ENCODE measurements around the gene TTC28. TPM values are rescaled to one million over a fixed set of nuclear protein-coding genes. Genes with fewer than 3 reads are reported as not detected.
"Not testable (repeated sequence)": the region's sequence is repeated elsewhere in the genome, so short reads cannot be mapped to it uniquely, and the experiment has no call there.

Gene TTC28
- total RNA-seq, 1 donor from 2014 or later: 23.2 TPM

DNA sequence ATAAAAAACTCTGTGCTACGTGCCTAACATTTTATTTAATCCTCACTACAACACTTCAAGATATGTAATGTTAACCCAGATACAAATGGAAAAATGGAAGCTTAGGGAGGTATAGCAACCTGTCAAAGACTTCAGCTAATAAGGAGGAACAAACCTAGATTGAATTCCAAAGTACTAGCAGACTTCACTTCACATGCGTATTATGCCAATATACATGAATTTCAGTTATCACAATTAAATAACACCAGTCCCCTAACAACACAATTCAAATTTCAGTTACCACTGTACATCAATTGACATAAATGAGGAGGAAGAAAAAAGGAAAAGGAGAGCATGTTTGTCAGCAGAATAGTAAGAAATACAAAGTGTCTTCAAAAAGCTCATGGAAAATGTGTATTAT lies 60.4 kb downstream of the TTC28 start:
- Mint-ChIP-seq H3K9me3 (ENCODE audit: unreplicated experiment) (peaks cover 8% of the 10 kb centered on the region), H3K4me3 (ENCODE audit: unreplicated experiment) (no peak overlapping the region), H3K4me1 (ENCODE audit: low read depth, unreplicated experiment) (peaks cover 5% of the 10 kb centered on the region), H3K36me3 (ENCODE audit: low read depth, unreplicated experiment) (no peaks in the 10 kb centered on the region), H3K27me3 (ENCODE audit: low read depth, unreplicated experiment) (no peaks in the 10 kb centered on the region), H3K27ac (ENCODE audit: unreplicated experiment) (no peak overlapping the region)
- Histone ChIP-seq H3K36me3 (ENCODE audit: insufficient read depth, low read length) (no peaks in the 10 kb centered on the region), H3K9ac (ENCODE audit: low read length) (no peak overlapping the region), H3K4me2 (ENCODE audit: low read length) (no peak overlapping the region), H4K20me1 (ENCODE audit: insufficient read depth, low read length) (no peaks in the 10 kb centered on the region), H2AFZ (ENCODE audit: low read depth, low read length) (no peak overlapping the region), H3K27me3 (ENCODE audit: insufficient read depth, low read length) (no peaks in the 10 kb centered on the region), H3K9me3 (ENCODE audit: insufficient read depth, low read depth, low read length) (no peaks in the 10 kb centered on the region), H3K27ac (ENCODE audit: low read depth, low read length) (no peak overlapping the region), H3K4me3 (ENCODE audit: insufficient read depth, low read depth, low read length) (no peak overlapping the region), H3K79me2 (ENCODE audit: insufficient read depth, low read length) (no peaks in the 10 kb centered on the region), H3K4me1 (ENCODE audit: insufficient read depth, low read length) (no peaks in the 10 kb centered on the region)
- FAIRE-seq (no peak), DNase-seq (ENCODE audit: low read depth) (no peak)
- TF ChIP-seq EZH2 (IDR thresholded peaks at IDR 0.05; ENCODE audit: insufficient read depth, low read length): no peak
- TF ChIP-seq, protein P1, sequence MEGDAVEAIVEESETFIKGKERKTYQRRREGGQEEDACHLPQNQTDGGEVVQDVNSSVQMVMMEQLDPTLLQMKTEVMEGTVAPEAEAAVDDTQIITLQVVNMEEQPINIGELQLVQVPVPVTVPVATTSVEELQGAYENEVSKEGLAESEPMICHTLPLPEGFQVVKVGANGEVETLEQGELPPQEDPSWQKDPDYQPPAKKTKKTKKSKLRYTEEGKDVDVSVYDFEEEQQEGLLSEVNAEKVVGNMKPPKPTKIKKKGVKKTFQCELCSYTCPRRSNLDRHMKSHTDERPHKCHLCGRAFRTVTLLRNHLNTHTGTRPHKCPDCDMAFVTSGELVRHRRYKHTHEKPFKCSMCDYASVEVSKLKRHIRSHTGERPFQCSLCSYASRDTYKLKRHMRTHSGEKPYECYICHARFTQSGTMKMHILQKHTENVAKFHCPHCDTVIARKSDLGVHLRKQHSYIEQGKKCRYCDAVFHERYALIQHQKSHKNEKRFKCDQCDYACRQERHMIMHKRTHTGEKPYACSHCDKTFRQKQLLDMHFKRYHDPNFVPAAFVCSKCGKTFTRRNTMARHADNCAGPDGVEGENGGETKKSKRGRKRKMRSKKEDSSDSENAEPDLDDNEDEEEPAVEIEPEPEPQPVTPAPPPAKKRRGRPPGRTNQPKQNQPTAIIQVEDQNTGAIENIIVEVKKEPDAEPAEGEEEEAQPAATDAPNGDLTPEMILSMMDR (IDR thresholded peaks at IDR 0.05; ENCODE audit: insufficient read depth, low read depth, low read length): no peak

DNA sequence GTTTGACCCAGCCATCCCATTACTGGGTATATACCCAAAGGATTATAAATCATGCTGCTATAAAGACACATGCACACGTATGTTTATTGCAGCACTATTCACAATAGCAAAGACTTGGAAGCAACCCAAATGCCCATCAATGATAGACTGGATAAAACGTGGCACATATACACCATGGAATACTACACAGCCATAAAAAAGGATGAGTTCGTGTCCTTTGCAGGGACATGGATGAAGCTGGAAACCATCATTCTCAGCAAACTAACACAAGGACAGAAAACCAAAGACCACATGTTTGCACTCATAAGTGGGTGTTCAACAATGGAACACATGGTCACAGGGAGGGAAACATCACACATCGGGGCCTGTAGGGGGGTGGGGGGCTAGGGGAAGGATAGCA lies 64.2 kb downstream of the TTC28 start:
- DNase-seq (ENCODE audit: low read depth); H3K9ac ChIP-seq (ENCODE audit: low read length); H3K36me3 Mint-ChIP-seq (ENCODE audit: low read depth, unreplicated experiment); H3K79me2 ChIP-seq (ENCODE audit: insufficient read depth, low read length); FAIRE-seq; H4K20me1 ChIP-seq (ENCODE audit: insufficient read depth, low read length); H3K27me3 ChIP-seq (ENCODE audit: insufficient read depth, low read length); H3K4me2 ChIP-seq (ENCODE audit: low read length); H3K4me3 Mint-ChIP-seq (ENCODE audit: unreplicated experiment); H3K4me1 Mint-ChIP-seq (ENCODE audit: low read depth, unreplicated experiment); H3K9me3 ChIP-seq (ENCODE audit: insufficient read depth, low read depth, low read length); H2AFZ ChIP-seq (ENCODE audit: low read depth, low read length); H3K27ac Mint-ChIP-seq (ENCODE audit: unreplicated experiment); H3K36me3 ChIP-seq (ENCODE audit: insufficient read depth, low read length); H3K4me3 ChIP-seq (ENCODE audit: insufficient read depth, low read depth, low read length); H3K4me1 ChIP-seq (ENCODE audit: insufficient read depth, low read length); H3K27me3 Mint-ChIP-seq (ENCODE audit: low read depth, unreplicated experiment); H3K27ac ChIP-seq (ENCODE audit: low read depth, low read length): not testable (repeated sequence)
- peaks cover 18% of the 10 kb centered on the region for H3K9me3 Mint-ChIP-seq (ENCODE audit: unreplicated experiment)

DNA sequence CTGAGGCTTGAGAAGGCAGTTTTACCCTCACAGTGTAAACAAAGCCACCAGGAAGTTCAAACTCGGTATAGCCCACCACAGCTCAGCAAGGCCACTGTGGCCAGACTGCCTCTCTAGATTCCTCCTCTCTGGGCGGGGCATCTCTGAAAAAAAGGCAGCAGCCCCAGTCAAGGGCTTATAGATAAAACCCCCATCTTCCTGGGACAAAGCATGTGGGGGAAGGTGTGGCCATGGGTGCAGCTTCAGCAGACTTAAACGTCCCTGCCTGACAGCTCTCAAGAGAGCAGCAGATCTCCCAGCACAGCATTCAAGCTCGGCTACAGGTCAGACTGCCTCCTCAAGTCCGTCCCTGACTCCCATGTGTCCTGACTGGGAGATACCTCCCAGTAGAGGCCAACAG lies 69.7 kb downstream of the TTC28 start:
- H3K27ac Mint-ChIP-seq (ENCODE audit: unreplicated experiment): no peak overlapping the region
- H3K9me3 Mint-ChIP-seq (ENCODE audit: unreplicated experiment): peaks cover 14% of the 10 kb centered on the region
- Histone ChIP-seq H3K9ac (ENCODE audit: low read length) (no peak overlapping the region), H3K4me1 (ENCODE audit: insufficient read depth, low read length) (no peaks in the 10 kb centered on the region), H3K79me2 (ENCODE audit: insufficient read depth, low read length) (no peaks in the 10 kb centered on the region), H3K36me3 (ENCODE audit: insufficient read depth, low read length) (no peaks in the 10 kb centered on the region), H4K20me1 (ENCODE audit: insufficient read depth, low read length) (no peaks in the 10 kb centered on the region), H3K4me2 (ENCODE audit: low read length) (no peak overlapping the region), H3K27me3 (ENCODE audit: insufficient read depth, low read length) (no peaks in the 10 kb centered on the region), H3K4me3 (ENCODE audit: insufficient read depth, low read depth, low read length) (no peak overlapping the region), H3K27ac (ENCODE audit: low read depth, low read length) (no peak overlapping the region), H2AFZ (ENCODE audit: low read depth, low read length) (no peak overlapping the region), H3K9me3 (ENCODE audit: insufficient read depth, low read depth, low read length) (no peaks in the 10 kb centered on the region)
- no peaks in the 10 kb centered on the region for H3K4me1 Mint-ChIP-seq (ENCODE audit: low read depth, unreplicated experiment)
- FAIRE-seq (no peak), DNase-seq (ENCODE audit: low read depth) (no peak)
- peaks cover 7% of the 10 kb centered on the region for H3K27me3 Mint-ChIP-seq (ENCODE audit: low read depth, unreplicated experiment)
- TF ChIP-seq, protein P1 (IDR thresholded peaks at IDR 0.05; ENCODE audit: insufficient read depth, low read depth, low read length): no peak
- TF ChIP-seq EZH2 (IDR thresholded peaks at IDR 0.05; ENCODE audit: insufficient read depth, low read length): no peak
- H3K4me3 Mint-ChIP-seq (ENCODE audit: unreplicated experiment): no peak overlapping the region
- no peaks in the 10 kb centered on the region for H3K36me3 Mint-ChIP-seq (ENCODE audit: low read depth, unreplicated experiment)
